Measurements from ENCODE around the gene S100A14. TPM values are rescaled to one million over a fixed set of nuclear protein-coding genes. Genes with fewer than 3 reads are reported as not detected.

The S100A14 gene
- total and polyA plus RNA-seq, 2 of the 13 experiments (the other 11 are each of a cell fraction or from before 2014, with no cell fraction given): 1.4 to 7.7 TPM

- TF ChIP-seq TRIM22 (IDR thresholded peaks at IDR 0.05): no peak
- TF ChIP-seq RFX3 (CRISPR knock-in tag; IDR thresholded peaks at IDR 0.05): no peak
- peak; percentile 34; the same call in 1 of the 2 replicates for TF ChIP-seq DRAP1 (CRISPR knock-in tag; IDR thresholded peaks at IDR 0.05)
- TF ChIP-seq GABPA (IDR thresholded peaks at IDR 0.05; ENCODE audit: low read depth, low read length): no peak
- no peak for TF ChIP-seq GABPA (CRISPR knock-in tag; IDR thresholded peaks at IDR 0.05; ENCODE audit: low read depth)
- no peak for TF ChIP-seq ZNF367 (CRISPR knock-in tag; IDR thresholded peaks at IDR 0.05; ENCODE audit: borderline replicate concordance)
- TF ChIP-seq ZNF354B (CRISPR knock-in tag; IDR thresholded peaks at IDR 0.05): no peak
- TF ChIP-seq ZNF33A (CRISPR knock-in tag; IDR thresholded peaks at IDR 0.05; ENCODE audit: borderline replicate concordance): no peak
- no peak for TF ChIP-seq KDM2A (CRISPR knock-in tag; IDR thresholded peaks at IDR 0.05; ENCODE audit: borderline replicate concordance, low read depth)
- TF ChIP-seq ZNF784 (CRISPR knock-in tag; IDR thresholded peaks at IDR 0.05; ENCODE audit: borderline replicate concordance): peak; percentile 62; the same call in 1 of the 2 replicates
- TF ChIP-seq U2AF2 (IDR thresholded peaks at IDR 0.05; ENCODE audit: low read depth, low read length): no peak
- no peak for TF ChIP-seq SOX13 (IDR thresholded peaks at IDR 0.05)
- no peak for TF ChIP-seq SOX13 (CRISPR knock-in tag; conservative IDR thresholded peaks at IDR 0.05 in 1 of 2, IDR thresholded peaks at IDR 0.05 in 1 of 2)
- TF ChIP-seq ZNF572 (CRISPR knock-in tag; IDR thresholded peaks at IDR 0.05): no peak
- TF ChIP-seq PRDM4 (CRISPR knock-in tag; IDR thresholded peaks at IDR 0.05; ENCODE audit: borderline replicate concordance): no peak
- no peak for TF ChIP-seq ZNF432 (CRISPR knock-in tag; IDR thresholded peaks at IDR 0.05; ENCODE audit: borderline replicate concordance)
- TF ChIP-seq SOX6 (IDR thresholded peaks at IDR 0.05): no peak
- no peak for TF ChIP-seq SOX6 (CRISPR knock-in tag; IDR thresholded peaks at IDR 0.05)
- TF ChIP-seq JUNB (CRISPR knock-in tag; IDR thresholded peaks at IDR 0.05; ENCODE audit: borderline replicate concordance): no peak
- TF ChIP-seq ZNF782 (CRISPR knock-in tag; IDR thresholded peaks at IDR 0.05; ENCODE audit: borderline replicate concordance): no peak
- TF ChIP-seq ZNF552 (CRISPR knock-in tag; IDR thresholded peaks at IDR 0.05; ENCODE audit: borderline replicate concordance): no peak
- no peak for TF ChIP-seq ZBTB39 (CRISPR knock-in tag; IDR thresholded peaks at IDR 0.05)
Observed at GRCh38 chr1:153627715-153628626, 11.8 kb upstream of the S100A14 start, which contains the start of gene S100A1 (continued).

All from HepG2 (cell line).